Parathyroid adenoma (tissue), 2 donors: Measurements from ENCODE around the gene CDC42EP1.
"Not testable (repeated sequence)": the region's sequence is repeated elsewhere in the genome, so short reads cannot be mapped to it uniquely, and the experiment has no call there.

Source experiments
- H2AFZ ChIP-seq: fragments of 300-600 bp; sonication (generic); one replicate; pipeline ENCODE4 v1.7.0; 2017; ENCODE audit warnings: antibody characterized with exemption, mild to moderate bottlenecking
- H3K27ac ChIP-seq: fragments of 300-600 bp; sonication (generic); one replicate; pipeline ENCODE4 v1.7.0; 2017
- H3K27me3 ChIP-seq: fragments of 300-600 bp; sonication (generic); one replicate; pipeline ENCODE4 v1.7.0; 2017; ENCODE audit warnings: low read length; ENCODE audit not compliant: control insufficient read depth, insufficient read depth
- H3K36me3 ChIP-seq: fragments of 300-600 bp; sonication (generic); one replicate; pipeline ENCODE4 v1.7.0; 2017; ENCODE audit warnings: low read length; ENCODE audit not compliant: control insufficient read depth, insufficient read depth
- H3K4me1 ChIP-seq: fragments of 300-600 bp; sonication (generic); one replicate; pipeline ENCODE4 v1.7.0; 2017; ENCODE audit warnings: control low read depth
- H3K4me2 ChIP-seq: fragments of 300-600 bp; sonication (generic); one replicate; pipeline ENCODE4 v1.7.0; 2017; ENCODE audit warnings: low read length
- H3K4me3 ChIP-seq: fragments of 300-600 bp; sonication (generic); one replicate; pipeline ENCODE4 v1.7.0; 2017; ENCODE audit warnings: low read depth, low read length
- H3K79me2 ChIP-seq: fragments of 300-600 bp; sonication (generic); one replicate; pipeline ENCODE4 v1.7.0; 2017; ENCODE audit warnings: control low read depth
- H3K9ac ChIP-seq: fragments of 300-600 bp; sonication (generic); one replicate; pipeline ENCODE4 v1.7.0; 2017; ENCODE audit warnings: mild to moderate bottlenecking
- H3K9me3 ChIP-seq: fragments of 300-600 bp; sonication (generic); one replicate; pipeline ENCODE4 v1.7.0; 2017; ENCODE audit warnings: low read length; ENCODE audit not compliant: control insufficient read depth
- CTCF ChIP-seq: fragments of 300-600 bp; sonication (generic); IDR thresholded peaks from one replicate; pipeline ENCODE4 v1.7.0; 2017; ENCODE audit warnings: antibody characterized with exemption, mild to moderate bottlenecking
- donor health status: primary hyperparathyroidism.

The CDC42EP1 gene

DNA sequence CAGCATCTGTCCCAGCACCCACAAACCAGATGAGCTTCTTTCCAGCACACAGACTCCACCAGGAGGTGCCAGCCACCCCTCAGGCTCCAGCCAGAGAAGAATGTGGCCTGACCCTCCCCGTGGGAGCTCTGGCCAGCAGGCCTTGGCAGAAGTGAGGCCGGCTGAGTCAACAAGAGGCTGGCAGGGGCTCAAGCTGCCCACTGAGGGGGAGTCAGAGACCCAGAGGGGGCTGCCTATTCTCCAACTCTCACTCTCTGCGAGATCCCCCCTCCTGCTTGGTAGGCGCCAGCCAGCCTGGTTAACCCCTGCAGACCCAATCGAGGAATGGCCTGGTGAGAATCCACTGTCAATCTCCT is 10.6 kb upstream of the CDC42EP1 start:
- Histone ChIP-seq H3K4me1 (peaks cover 7% of the 10 kb centered on the region), H2AFZ (no peak overlapping the region), H3K4me3 (no peak overlapping the region), H3K4me2 (no peak overlapping the region), H3K27ac (no peak overlapping the region), H3K79me2 (no peaks in the 10 kb centered on the region), H3K27me3 (no peaks in the 10 kb centered on the region), H3K9me3 (no peaks in the 10 kb centered on the region), H3K9ac (no peak overlapping the region), H3K36me3 (no peaks in the 10 kb centered on the region)
- TF ChIP-seq CTCF: no peak

- H3K27ac ChIP-seq, H3K9me3 ChIP-seq, H3K27me3 ChIP-seq, H3K79me2 ChIP-seq, H3K4me1 ChIP-seq, H3K36me3 ChIP-seq, H3K9ac ChIP-seq, H3K4me3 ChIP-seq, H2AFZ ChIP-seq, H3K4me2 ChIP-seq: not testable (repeated sequence)
Measured at GRCh38 chr22:37550921-37551320, 9.4 kb upstream of the CDC42EP1 start.

DNA sequence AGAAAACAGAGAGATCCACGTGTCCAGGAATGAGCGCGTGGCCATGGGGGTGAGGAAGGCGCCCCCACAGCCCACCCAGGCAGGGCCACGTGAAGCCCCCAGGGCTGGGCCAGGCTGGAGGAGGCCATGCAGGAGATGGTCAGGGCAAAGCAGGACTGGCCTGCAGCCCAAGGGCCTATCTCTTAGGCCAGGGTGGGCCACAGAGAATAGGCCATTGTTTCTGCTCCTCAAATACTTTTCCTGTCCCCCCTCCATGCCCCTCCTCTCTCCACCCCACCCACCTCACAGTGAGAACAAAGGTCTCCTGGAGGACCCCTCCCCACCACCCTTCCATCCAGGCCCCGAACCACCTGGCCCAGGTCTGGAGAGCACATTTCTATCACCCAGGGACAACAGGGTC is 8.3 kb upstream of the CDC42EP1 start:
- Histone ChIP-seq H3K36me3 (no peaks in the 10 kb centered on the region), H3K79me2 (no peaks in the 10 kb centered on the region), H3K9me3 (no peaks in the 10 kb centered on the region), H3K9ac (no peak overlapping the region), H3K27me3 (no peaks in the 10 kb centered on the region), H3K4me2 (no peak overlapping the region), H3K4me1 (no peaks in the 10 kb centered on the region), H2AFZ (no peak overlapping the region), H3K27ac (peak overlapping the region; percentile 54), H3K4me3 (no peak overlapping the region)
- TF ChIP-seq CTCF: no peak

GRCh38 chr22:37552524-37553163 is 7.6 kb upstream of the CDC42EP1 start:
- Histone ChIP-seq H3K36me3 (no peaks in the 10 kb centered on the region), H3K4me3 (no peak overlapping the region), H3K79me2 (no peaks in the 10 kb centered on the region), H3K27me3 (no peaks in the 10 kb centered on the region), H3K9me3 (no peaks in the 10 kb centered on the region), H2AFZ (no peak overlapping the region), H3K9ac (no peak overlapping the region), H3K4me2 (no peak overlapping the region), H3K27ac (peak overlapping the region; percentile 54), H3K4me1 (no peaks in the 10 kb centered on the region)
- no peak for TF ChIP-seq CTCF

DNA sequence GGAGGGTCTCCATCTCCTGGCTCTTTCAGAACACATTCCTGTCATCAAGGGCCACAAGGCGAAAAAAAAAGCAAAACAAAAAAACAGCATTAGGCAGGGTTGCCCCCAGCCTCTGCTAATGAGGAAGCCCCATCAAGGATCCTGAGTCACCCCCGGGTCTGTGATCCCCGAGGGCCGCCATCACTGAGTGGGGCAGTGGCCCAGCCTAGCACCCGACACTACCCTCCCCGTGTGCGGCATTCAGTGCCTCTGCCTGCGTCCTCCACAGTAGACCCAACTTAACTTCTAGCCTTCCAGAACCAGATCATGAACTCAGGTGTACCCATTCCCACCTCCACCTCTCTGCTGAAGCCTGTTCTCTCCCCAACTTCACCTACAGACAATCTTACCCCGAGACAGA is 6.6 kb upstream of the CDC42EP1 start:
- Histone ChIP-seq H3K9ac (no peak overlapping the region), H3K4me3 (no peak overlapping the region), H2AFZ (no peak overlapping the region), H3K4me1 (no peaks in the 10 kb centered on the region), H3K27ac (no peak overlapping the region), H3K9me3 (no peaks in the 10 kb centered on the region), H3K27me3 (no peaks in the 10 kb centered on the region), H3K4me2 (no peak overlapping the region), H3K79me2 (no peaks in the 10 kb centered on the region), H3K36me3 (no peaks in the 10 kb centered on the region)
- TF ChIP-seq CTCF: no peak
